Subcutaneous abdominal adipose tissue (tissue), 5 donors: ENCODE data around the gene EPB42.

Experiments
- H3K27ac ChIP-seq: one replicate; pipeline ENCODE4 v1.7.0; 2013; ENCODE audit warnings: low read depth, mild to moderate bottlenecking, inconsistent platforms, low read length, moderate library complexity
- H3K27me3 ChIP-seq, 5 donors: one replicate each; pipeline ENCODE4 v1.7.0; 2013; ENCODE audit warnings: low read length in 5 of 5, inconsistent platforms in 1 of 5; ENCODE audit not compliant: control insufficient read depth in 5 of 5, insufficient read depth in 4 of 5
- H3K36me3 ChIP-seq, 5 donors: one replicate each; pipeline ENCODE4 v1.7.0; 2013; ENCODE audit warnings: low read length in 5 of 5; ENCODE audit not compliant: control insufficient read depth in 5 of 5, insufficient read depth in 5 of 5
- H3K4me1 ChIP-seq, 5 donors: one replicate each; pipeline ENCODE4 v1.7.0; 2013; ENCODE audit warnings: low read length in 5 of 5, mild to moderate bottlenecking in 3 of 5, moderate library complexity in 1 of 5; ENCODE audit not compliant: control insufficient read depth in 5 of 5, insufficient read depth in 5 of 5
- H3K4me3 ChIP-seq, 5 donors: one replicate each; pipeline ENCODE4 v1.7.0; 2013; ENCODE audit warnings: low read length in 5 of 5, low read depth in 1 of 5
- H3K9ac ChIP-seq, 5 donors: one replicate each; pipeline ENCODE4 v1.7.0; 2013; ENCODE audit warnings: low read length in 5 of 5, mild to moderate bottlenecking in 4 of 5, moderate library complexity in 3 of 5
- H3K9me3 ChIP-seq, 5 donors: one replicate each; pipeline ENCODE4 v1.7.0; 2013; ENCODE audit warnings: low read length in 5 of 5; ENCODE audit not compliant: control insufficient read depth in 5 of 5
- donor health status: healthy.
- donor health status: healthy.
- donor health status: healthy.
- donor health status: healthy.
- donor health status: healthy.

Gene EPB42

DNA sequence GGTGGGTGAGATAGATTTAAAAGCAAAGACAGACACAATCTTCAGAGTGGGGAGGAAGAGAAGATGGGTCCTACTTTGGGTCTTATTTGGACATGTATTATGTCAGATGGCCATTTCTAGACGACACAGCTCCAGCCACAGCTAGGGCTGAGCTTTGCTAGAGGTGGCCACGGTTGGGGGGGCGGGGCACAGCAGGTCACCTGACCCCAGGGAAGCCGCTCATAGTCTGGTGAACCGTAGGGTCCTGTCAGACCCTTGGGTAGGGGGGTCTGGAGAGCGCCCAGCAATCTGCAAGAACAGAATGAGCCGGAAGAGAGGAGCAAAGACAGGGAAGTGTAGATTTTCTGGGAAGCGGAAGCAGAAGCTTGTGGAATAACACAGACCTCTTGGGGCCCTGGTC, 6.6 kb downstream of the EPB42 start:
- H3K9ac ChIP-seq: no peak overlapping the region
- H3K4me1 ChIP-seq: peaks cover 0 to 8% (median 6%) of the 10 kb centered on the region in 5 donors

DNA sequence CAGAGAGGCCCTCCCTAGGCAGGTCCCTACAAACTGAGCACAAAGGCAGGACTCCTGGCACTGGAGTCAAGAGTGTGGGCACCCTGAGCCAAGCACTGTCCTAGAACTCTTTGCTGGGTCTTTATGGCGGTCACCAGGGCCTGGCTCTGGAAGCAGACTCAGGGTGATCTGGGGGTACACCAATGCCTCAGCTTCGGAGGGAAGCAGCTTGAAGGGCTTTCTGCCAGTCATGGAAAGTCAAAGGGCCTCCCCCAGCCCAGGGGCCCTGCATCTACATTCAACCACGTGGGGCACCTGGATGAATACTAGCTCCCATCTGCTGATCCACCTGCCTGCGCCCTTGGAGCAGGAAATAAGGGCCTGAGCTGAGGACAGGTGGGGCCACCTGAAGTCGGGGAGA, 7.4 kb downstream of the EPB42 start:
- no peaks in the 10 kb centered on the region for H3K9me3 ChIP-seq
- H3K36me3 ChIP-seq: no peaks in the 10 kb centered on the region
- H3K4me1 ChIP-seq: peaks cover 2 to 9% (median 7%) of the 10 kb centered on the region in 5 donors
- H3K9ac ChIP-seq: no peak overlapping the region
- no peak overlapping the region for H3K4me3 ChIP-seq
- H3K27ac ChIP-seq: no peak overlapping the region
- H3K27me3 ChIP-seq: peaks cover 0 to 4% (median 0%) of the 10 kb centered on the region in 5 donors

More for the DNA sequence above, 6.6 kb downstream of the EPB42 start:
- Histone ChIP-seq H3K36me3 (no peaks in the 10 kb centered on the region), H3K9me3 (no peaks in the 10 kb centered on the region), H3K4me3 (no peak overlapping the region), H3K27me3 (peaks cover 0 to 4% (median 0%) of the 10 kb centered on the region in 5 donors), H3K27ac (no peak overlapping the region)

DNA sequence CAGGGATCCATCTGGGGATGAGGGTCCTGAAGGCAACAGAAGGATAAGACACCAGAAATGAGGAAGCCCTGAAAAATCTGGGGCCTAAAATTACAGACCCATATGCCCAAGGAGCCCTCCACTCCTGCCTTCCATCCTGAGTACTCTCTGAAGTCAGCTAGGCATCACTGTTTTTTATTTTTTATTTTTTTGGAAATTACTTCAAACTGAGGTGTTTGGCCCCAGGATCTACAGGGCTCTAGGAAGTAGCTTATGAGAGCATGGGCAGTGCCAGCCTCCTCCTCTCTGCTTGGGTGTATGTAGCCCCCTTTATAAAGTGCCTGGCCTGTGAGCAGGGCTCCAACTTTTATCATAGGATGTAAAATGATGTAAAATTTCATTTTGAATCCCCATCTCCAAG, 7.9 kb downstream of the EPB42 start:
- Histone ChIP-seq H3K4me1 (peaks cover 2 to 13% (median 11%) of the 10 kb centered on the region in 5 donors), H3K27me3 (peaks cover 0 to 4% (median 0%) of the 10 kb centered on the region in 5 donors), H3K9me3 (no peaks in the 10 kb centered on the region), H3K9ac (no peak overlapping the region), H3K36me3 (no peaks in the 10 kb centered on the region), H3K27ac (no peak overlapping the region), H3K4me3 (no peak overlapping the region)

DNA sequence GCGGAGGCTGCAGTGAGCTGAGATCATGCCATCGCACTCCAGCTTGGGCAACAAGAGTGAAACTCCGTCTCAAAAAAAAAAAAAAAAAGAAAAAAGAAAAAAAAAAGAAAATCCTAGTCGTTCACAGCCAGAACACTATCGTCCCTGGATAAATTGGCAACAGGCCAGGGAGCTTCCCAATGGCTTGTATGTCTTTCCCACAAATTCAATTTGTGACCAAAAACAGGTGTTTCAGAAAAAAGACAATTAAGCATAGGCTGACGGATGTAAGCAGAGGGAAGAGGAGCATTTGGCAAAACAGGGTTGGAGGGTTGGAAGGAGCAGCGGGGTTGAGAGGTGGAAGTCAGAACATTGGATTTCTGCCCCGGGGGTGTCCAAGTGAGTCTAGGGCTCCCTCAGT, 8.5 kb downstream of the EPB42 start:
- no peak overlapping the region for H3K9ac ChIP-seq
- no peaks in the 10 kb centered on the region for H3K36me3 ChIP-seq
- no peak overlapping the region for H3K4me3 ChIP-seq
- peaks cover 0 to 4% (median 0%) of the 10 kb centered on the region in 5 donors for H3K27me3 ChIP-seq
- H3K9me3 ChIP-seq: no peaks in the 10 kb centered on the region
- H3K27ac ChIP-seq: no peak overlapping the region
- peaks cover 5 to 20% (median 15%) of the 10 kb centered on the region in 5 donors for H3K4me1 ChIP-seq

DNA sequence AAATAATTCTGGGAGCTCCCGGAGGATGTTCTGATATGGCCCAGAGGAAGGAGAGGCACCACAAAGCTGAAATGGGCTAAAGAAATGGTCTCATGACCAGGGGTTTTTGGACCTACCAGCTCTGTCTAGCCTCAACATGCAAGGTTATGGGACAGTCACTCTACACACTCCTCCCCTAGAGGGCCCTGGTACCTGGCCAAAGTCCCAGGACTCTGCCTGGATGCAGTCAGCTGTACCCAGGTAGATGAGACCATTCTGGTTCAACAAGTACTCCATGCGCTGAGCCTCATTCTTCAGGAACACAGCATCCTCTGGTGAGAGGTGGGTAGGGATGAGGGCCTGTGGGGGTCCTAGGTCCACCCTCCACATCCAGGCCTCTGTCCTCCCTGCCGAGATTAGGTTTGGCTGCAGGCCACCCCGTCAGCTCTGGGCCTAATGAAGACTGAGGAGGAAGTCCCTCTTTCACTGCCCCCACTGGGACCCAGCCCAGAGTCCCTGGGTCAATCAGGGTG, 9.5 kb downstream of the EPB42 start:
- no peak overlapping the region for H3K27ac ChIP-seq

DNA sequence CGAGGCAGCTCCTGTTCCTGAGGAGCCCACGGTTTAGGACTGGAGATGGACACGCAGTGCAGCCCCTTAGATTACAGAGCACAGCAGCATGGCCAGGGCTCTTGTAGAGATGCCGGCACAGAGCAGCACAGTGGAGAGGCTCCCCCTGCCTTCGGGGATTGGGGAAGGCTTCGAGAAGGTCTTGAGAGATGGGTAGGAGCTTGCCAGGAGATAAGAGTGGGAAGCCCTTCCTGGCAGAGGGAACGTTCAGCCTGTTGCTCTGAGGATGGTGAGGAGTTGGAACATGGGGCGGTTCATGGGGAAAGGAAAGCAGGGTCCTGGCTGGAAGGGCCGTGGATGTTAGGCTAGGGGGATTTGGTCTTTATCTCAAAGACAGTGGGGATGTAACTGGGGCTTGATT, 10.0 kb downstream of the EPB42 start:
- H3K4me3 ChIP-seq: no peak overlapping the region
- H3K27ac ChIP-seq: no peak overlapping the region
- H3K9ac ChIP-seq: no peak overlapping the region
- H3K9me3 ChIP-seq: no peaks in the 10 kb centered on the region
- H3K36me3 ChIP-seq: no peaks in the 10 kb centered on the region
- peaks cover 5 to 20% (median 15%) of the 10 kb centered on the region in 5 donors for H3K4me1 ChIP-seq
- peaks cover 0 to 4% (median 0%) of the 10 kb centered on the region in 5 donors for H3K27me3 ChIP-seq

More for the DNA sequence above, 9.5 kb downstream of the EPB42 start:
- no peak overlapping the region for H3K4me3 ChIP-seq
- H3K9me3 ChIP-seq: no peaks in the 10 kb centered on the region
- H3K36me3 ChIP-seq: no peaks in the 10 kb centered on the region
- peaks cover 0 to 4% (median 0%) of the 10 kb centered on the region in 5 donors for H3K27me3 ChIP-seq
- H3K9ac ChIP-seq: no peak overlapping the region
- H3K4me1 ChIP-seq: peaks cover 5 to 20% (median 15%) of the 10 kb centered on the region in 5 donors

DNA sequence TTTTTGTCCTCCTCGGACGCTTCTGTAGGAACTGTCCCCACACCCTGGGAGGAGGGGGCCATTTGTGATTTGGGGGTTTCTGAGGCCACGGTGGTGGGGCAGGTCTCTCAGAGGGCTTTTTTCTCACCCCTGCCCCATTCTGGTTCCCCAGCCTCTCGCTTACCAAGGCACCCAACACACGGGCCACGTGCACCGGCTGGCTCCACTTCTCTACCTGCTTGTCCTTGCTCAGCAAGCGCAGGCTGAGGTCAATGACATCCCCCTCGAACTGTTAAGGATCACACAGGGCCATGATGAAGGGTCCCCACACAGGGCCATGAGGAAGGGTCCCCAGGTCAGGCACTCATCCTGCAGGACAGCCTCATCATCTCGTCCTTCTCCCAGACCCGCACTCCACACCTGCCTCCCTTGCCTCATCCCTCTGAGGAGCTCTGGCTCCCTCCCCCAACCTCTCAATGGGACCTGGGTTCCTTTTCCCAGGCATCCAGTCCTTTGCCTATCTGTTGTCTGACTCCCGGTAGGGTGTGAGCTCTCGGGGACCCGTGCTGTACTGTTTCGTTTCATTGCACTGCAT, 10.6 kb downstream of the EPB42 start:
- no peaks in the 10 kb centered on the region for H3K36me3 ChIP-seq
- peaks cover 5 to 20% (median 15%) of the 10 kb centered on the region in 5 donors for H3K4me1 ChIP-seq
- H3K27me3 ChIP-seq: peaks cover 0 to 4% (median 0%) of the 10 kb centered on the region in 5 donors
- H3K4me3 ChIP-seq: no peak overlapping the region
- H3K9ac ChIP-seq: no peak overlapping the region
- no peak overlapping the region for H3K27ac ChIP-seq
- no peaks in the 10 kb centered on the region for H3K9me3 ChIP-seq

DNA sequence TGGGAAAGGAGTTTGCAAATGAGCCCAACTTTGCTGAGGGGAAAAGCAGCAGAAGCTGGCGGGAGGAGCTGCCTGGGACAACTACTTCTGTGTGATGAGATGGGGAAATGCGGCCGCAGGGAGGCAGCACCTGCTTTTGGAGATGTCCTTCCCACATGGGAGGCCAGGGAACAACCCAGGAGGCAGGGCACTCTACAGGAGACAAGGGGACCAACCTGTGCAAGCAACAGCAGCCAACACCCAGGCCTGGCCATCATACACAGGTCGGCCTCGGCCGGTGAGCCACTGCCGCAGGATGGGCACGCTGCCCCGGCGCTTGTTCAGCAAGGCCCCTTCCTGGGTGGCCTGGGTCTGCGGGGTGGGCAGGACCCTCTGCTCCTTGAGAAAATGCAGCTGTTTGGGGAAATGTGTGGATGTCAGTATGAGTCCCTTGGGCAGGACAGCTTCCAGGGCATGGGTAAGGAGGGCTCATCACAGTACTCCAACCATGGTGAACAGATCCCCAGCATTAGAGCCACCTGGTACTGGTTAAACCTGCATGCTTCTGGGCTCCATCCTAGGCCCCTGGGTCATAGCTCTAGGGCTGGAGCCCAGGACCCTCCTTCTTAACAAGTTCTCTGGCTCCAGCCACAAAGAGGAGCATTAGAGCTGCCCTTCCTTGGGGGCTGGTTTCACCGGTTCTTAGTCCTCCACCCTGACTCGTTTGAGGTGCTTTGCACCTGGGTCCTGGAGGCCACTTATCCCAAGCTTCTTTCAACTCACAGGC, 11.6 kb downstream of the EPB42 start:
- Histone ChIP-seq H3K4me3 (no peak overlapping the region), H3K9ac (no peak overlapping the region), H3K9me3 (no peaks in the 10 kb centered on the region), H3K27ac (no peak overlapping the region), H3K36me3 (no peaks in the 10 kb centered on the region), H3K4me1 (peaks cover 5 to 30% (median 16%) of the 10 kb centered on the region in 5 donors), H3K27me3 (peaks cover 0 to 4% (median 0%) of the 10 kb centered on the region in 5 donors)

DNA sequence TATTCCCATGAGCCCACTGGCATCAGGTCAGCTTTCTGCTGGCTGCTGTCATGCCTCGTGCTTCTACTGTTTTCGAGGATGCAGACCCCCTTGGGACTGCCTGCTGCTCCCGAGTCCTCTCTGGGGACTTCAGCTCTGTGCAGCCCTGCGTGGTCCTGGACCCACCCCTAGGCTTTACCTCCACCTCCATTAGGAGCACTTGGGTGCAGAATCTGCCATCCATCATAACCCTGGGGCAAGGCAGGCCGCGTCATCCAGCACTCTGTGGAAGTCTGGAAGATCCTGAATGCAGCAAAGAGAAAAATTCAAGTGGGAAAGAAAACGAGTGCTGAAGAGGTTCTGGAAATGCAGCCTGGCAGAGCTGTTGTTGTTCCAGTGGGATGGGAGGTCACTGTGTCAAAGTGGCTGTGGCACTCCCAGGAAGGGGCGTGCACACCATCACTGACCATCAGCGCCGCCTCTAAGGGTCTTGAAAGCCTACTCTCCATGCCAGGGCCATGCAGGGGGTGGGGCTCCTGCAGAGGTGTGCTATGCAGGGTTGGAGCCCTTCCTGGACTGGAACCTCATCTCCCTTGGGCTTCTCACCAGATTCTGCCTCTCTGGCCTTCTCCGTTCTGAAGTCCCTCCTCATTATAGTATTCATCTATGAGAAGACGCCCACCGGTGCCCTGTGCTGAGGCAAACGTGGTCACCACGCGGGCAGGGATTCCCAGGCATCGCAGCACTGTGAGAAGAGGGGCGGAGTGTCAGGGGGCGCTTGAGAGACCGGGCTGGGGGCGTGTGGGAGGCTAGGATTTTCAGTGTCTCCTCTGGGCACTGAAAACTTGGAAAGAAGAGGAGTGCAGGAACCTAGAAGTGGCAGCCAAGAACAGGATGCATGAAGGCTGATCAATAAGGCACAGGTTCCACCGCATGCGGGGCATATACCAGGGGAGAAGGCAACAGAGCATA, 12.5 kb downstream of the EPB42 start:
- peaks cover 5 to 31% (median 21%) of the 10 kb centered on the region in 5 donors for H3K4me1 ChIP-seq
- H3K36me3 ChIP-seq: no peaks in the 10 kb centered on the region
- peak overlapping the region in 1 of 5 donors; percentile 32 for H3K4me3 ChIP-seq
- no peaks in the 10 kb centered on the region for H3K9me3 ChIP-seq
- H3K9ac ChIP-seq: peak overlapping the region in 1 of 5 donors; percentile 44
- no peak overlapping the region for H3K27ac ChIP-seq
- peaks cover 0 to 4% (median 0%) of the 10 kb centered on the region in 5 donors for H3K27me3 ChIP-seq
